MCF 10A (cell line): Measurements from ENCODE around the gene DOCK8. TPM values are rescaled to one million over a fixed set of nuclear protein-coding genes. Genes with fewer than 3 reads are reported as not detected.

ENCODE experiments used
- BruUV-seq: library from RNA; stranded (reverse); fragments of 400-500 nt; replicated peaks from 2 replicates; lab custom pipeline; 2021; lab: Mats Ljungman, UMichigan
- CTCF ChIA-PET: fragments of 300-600 bp; sonication (Branson Sonifier 250); formaldehyde crosslinking; extraction: SDS; loops from one replicate; lab custom pipeline; 2021; ENCODE audit warnings: antibody characterized with exemption, inconsistent platforms; lab: Yijun Ruan, JAX
- POLR2A ChIA-PET: fragments of 300-600, 350-650 bp; sonication (Branson Sonifier 250); formaldehyde crosslinking; extraction: SDS; loops from one replicate; lab custom pipeline; 2020; ENCODE audit warnings: antibody characterized with exemption, inconsistent platforms; lab: Yijun Ruan, JAX
- DNase-seq: peaks from one replicate; pipeline ENCODE4 v3.0.0-alpha.2; 2018; ENCODE audit not compliant: unreplicated experiment
- H3K27ac Mint-ChIP-seq: one replicate; pipeline ENCODE4 v1.8.0; 2022; ENCODE audit warnings: mild to moderate bottlenecking, low read depth, mixed read lengths; ENCODE audit not compliant: unreplicated experiment
- H3K27me3 Mint-ChIP-seq: one replicate; pipeline ENCODE4 v1.8.0; 2022; ENCODE audit warnings: mixed read lengths; ENCODE audit not compliant: insufficient read depth, unreplicated experiment
- H3K36me3 Mint-ChIP-seq: one replicate; pipeline ENCODE4 v1.8.0; 2022; ENCODE audit warnings: mild to moderate bottlenecking, moderate library complexity, mixed read lengths; ENCODE audit not compliant: insufficient read depth, unreplicated experiment
- H3K4me1 Mint-ChIP-seq: one replicate; pipeline ENCODE4 v1.8.0; 2022; ENCODE audit warnings: mixed read lengths; ENCODE audit not compliant: insufficient read depth, unreplicated experiment
- H3K4me3 Mint-ChIP-seq: one replicate; pipeline ENCODE4 v1.8.0; 2022; ENCODE audit warnings: mild to moderate bottlenecking, moderate library complexity, mixed read lengths; ENCODE audit not compliant: unreplicated experiment
- H3K9me3 Mint-ChIP-seq: one replicate; pipeline ENCODE4 v1.8.0; 2022; ENCODE audit warnings: mixed read lengths; ENCODE audit not compliant: unreplicated experiment
- intact Hi-C: fragments of 100-400 bp; cut with micrococcal nuclease; formaldehyde crosslinking; loops from 2 replicates; pipeline ENCODE4 v1.14.1; 2022
- total RNA-seq: library from RNA; stranded (reverse); gene quantifications from 2 replicates; pipeline ENCODE4 v1.2.3, GENCODE V29; 2022
- TF ChIP-seq, protein P1 (sequence below): fragments of 200-600 bp; IDR thresholded peaks from one replicate; pipeline ENCODE4 v1.8.0; 2022; ENCODE audit warnings: antibody characterized with exemption, mild to moderate bottlenecking; ENCODE audit not compliant: unreplicated experiment

Gene DOCK8
- total RNA-seq, 1 experiment from 2014 or later = 5.2 TPM

DNA sequence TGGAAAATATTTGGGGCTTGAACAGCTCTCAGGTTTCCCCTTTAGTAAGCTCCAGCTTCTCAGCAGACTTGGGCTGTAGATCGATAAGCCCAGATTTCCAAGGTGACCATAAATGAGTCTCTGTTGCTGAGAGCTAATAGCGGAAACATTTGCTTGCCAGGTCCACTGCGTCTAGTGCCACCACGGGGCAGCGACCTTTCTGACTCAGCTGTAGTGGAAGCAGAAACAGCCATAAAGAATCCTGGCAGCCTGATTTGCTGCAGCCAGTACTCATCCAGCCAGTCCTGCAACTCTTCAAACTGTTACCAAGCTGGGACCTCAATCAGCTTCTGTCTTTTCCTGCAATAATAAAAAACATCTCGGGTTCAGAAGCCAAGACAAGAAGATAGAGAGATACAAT lies 241.7 kb downstream of the DOCK8 start:
- no peak overlapping the region for H3K27ac Mint-ChIP-seq
- intact Hi-C loops = no loop called here
- no peak overlapping the region for H3K4me3 Mint-ChIP-seq
- H3K36me3 Mint-ChIP-seq = peaks cover 36% of the 10 kb centered on the region
- no TSS peak for BruUV-seq
- POLR2A ChIA-PET = interaction anchor here (0.6 to 2.1 kb wide), 2 partner anchors 9 to 356 kb away, joined by 3 to 5 read pairs; no protein-coding TSS in a partner anchor
- CTCF ChIA-PET = interaction anchor here (0.7 kb wide), 1 partner anchor 14 kb away, joined by 5 read pairs; no protein-coding TSS in a partner anchor
- H3K4me1 Mint-ChIP-seq = peaks cover 6% of the 10 kb centered on the region
- DNase-seq = no peak
- TF ChIP-seq, protein P1, sequence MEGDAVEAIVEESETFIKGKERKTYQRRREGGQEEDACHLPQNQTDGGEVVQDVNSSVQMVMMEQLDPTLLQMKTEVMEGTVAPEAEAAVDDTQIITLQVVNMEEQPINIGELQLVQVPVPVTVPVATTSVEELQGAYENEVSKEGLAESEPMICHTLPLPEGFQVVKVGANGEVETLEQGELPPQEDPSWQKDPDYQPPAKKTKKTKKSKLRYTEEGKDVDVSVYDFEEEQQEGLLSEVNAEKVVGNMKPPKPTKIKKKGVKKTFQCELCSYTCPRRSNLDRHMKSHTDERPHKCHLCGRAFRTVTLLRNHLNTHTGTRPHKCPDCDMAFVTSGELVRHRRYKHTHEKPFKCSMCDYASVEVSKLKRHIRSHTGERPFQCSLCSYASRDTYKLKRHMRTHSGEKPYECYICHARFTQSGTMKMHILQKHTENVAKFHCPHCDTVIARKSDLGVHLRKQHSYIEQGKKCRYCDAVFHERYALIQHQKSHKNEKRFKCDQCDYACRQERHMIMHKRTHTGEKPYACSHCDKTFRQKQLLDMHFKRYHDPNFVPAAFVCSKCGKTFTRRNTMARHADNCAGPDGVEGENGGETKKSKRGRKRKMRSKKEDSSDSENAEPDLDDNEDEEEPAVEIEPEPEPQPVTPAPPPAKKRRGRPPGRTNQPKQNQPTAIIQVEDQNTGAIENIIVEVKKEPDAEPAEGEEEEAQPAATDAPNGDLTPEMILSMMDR = no peak
- H3K27me3 Mint-ChIP-seq = no peaks in the 10 kb centered on the region
- H3K9me3 Mint-ChIP-seq = no peaks in the 10 kb centered on the region

DNA sequence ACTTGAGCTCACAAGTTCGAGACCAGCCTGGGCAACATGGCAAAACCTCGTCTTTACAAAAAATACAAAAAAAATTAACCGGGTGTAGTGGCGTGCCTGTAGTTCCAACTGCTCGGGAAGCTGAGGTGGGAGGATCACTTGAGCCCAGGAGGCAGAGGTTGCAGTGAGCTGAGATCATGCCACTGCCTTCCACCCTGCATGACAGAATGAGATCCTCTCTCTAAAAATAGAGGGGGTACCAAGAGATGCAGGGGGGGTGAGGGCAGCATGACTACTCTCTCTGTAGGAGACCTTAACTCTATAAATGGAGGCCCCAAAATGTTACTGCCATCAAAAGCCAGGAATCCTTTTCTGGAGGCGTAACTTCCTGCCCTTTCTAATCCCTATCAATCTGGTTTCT lies 243.9 kb downstream of the DOCK8 start:
- Mint-ChIP-seq H3K4me1 (peaks cover 6% of the 10 kb centered on the region), H3K27me3 (no peaks in the 10 kb centered on the region), H3K9me3 (no peaks in the 10 kb centered on the region), H3K36me3 (peaks cover 24% of the 10 kb centered on the region), H3K27ac (no peak overlapping the region), H3K4me3 (no peak overlapping the region)
- no TSS peak for BruUV-seq
- POLR2A ChIA-PET = interaction anchor here (1.1 kb wide), 1 partner anchor 16 kb away, joined by 3 read pairs; no protein-coding TSS in a partner anchor
- intact Hi-C loops = no loop called here
- TF ChIP-seq, protein P1 = no peak
- CTCF ChIA-PET = interaction anchor here (0.6 kb wide), 2 partner anchors 19 to 281 kb away, joined by 3 read pairs; no protein-coding TSS in a partner anchor
- no peak for DNase-seq

DNA sequence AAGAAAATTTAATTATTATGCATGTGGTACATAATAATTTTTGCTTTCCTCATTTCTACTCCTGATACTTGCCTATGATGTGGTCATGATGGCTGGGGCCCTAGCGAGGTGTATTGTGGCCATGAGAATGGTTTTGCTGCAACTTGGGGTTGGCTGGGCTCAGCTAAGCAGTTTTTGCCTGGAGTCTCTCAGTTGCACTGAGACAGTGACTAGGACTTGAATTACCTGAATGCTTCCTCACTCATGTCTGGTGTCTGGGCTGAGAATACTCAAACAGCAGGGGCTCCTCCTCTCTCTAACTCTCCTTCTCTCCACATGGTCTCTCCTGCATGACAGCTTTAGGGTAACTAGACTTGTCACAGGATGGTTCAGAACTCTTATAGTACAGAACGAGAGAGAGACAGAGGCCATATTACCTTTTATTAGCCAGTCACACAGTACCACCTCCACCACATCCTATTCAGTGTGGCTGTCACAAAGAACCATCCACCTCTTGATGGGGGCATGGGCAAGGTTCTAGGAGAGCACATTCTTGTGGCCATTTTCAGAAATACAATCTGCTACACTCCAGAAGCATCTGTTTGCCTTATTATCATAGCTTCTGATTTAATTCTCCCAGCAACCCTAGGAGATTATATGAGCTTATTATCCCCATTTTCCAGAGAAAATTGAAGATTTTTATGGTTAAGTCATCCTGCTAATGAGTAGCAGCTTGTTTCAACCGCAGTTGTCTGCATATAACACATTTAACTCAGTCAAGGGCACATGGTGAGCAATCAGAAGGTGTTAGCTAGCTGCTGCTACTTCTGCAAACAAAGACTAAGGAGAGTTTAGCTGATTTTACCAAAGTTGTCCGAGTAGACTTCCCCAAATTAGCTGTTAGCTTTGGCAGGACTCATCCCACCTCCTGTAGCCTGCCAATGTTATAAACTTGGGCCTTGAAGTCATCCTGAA lies 245.1 kb downstream of the DOCK8 start:
- Mint-ChIP-seq H3K27me3 (no peaks in the 10 kb centered on the region), H3K4me3 (no peak overlapping the region), H3K36me3 (peaks cover 22% of the 10 kb centered on the region), H3K9me3 (no peaks in the 10 kb centered on the region), H3K4me1 (peaks cover 6% of the 10 kb centered on the region), H3K27ac (no peak overlapping the region)
- ChIA-PET POLR2A (interaction anchor here (0.6 to 2.8 kb wide), 3 partner anchors 12 to 30 kb away, joined by 3 to 9 read pairs (median 3); no protein-coding TSS in a partner anchor), CTCF (interaction anchor here (0.6 to 1.9 kb wide), 5 partner anchors 10 to 155 kb away, joined by 3 to 6 read pairs (median 5); no protein-coding TSS in a partner anchor)
- intact Hi-C loops = no loop called here
- TF ChIP-seq, protein P1 = no peak
- BruUV-seq = no TSS peak
- DNase-seq = no peak

DNA sequence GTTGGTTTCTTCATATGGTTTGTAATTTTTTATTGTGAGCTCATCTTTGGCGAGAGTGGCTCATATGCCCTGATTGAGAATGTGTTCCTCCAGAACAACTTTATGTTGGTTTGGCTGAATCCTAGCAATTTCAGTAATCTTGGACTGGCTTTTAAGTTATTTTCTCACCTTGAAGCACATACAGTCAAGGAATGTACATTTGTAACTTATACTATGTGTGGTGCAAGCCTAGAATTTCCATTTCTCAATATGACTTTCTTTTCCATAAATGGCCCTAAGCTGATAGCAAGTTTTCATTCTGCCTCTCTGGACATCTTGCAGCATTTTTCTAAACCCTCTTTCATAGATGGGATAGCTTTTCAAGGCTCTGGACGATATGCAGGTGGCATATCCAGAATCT lies 247.5 kb downstream of the DOCK8 start:
- no TSS peak for BruUV-seq
- H3K4me1 Mint-ChIP-seq = peaks cover 6% of the 10 kb centered on the region
- H3K9me3 Mint-ChIP-seq = no peaks in the 10 kb centered on the region
- H3K27ac Mint-ChIP-seq = no peak overlapping the region
- ChIA-PET POLR2A (interaction anchor here (1.0 to 2.8 kb wide), 3 partner anchors 14 to 41 kb away, joined by 3 to 9 read pairs (median 3); no protein-coding TSS in a partner anchor), CTCF (interaction anchor here (0.8 to 1.5 kb wide), 3 partner anchors 9 to 302 kb away, joined by 3 to 5 read pairs (median 4); no protein-coding TSS in a partner anchor)
- peaks cover 21% of the 10 kb centered on the region for H3K36me3 Mint-ChIP-seq
- intact Hi-C loops = no loop called here
- no peaks in the 10 kb centered on the region for H3K27me3 Mint-ChIP-seq
- TF ChIP-seq, protein P1 = no peak
- no peak overlapping the region for H3K4me3 Mint-ChIP-seq
- no peak for DNase-seq
